Lower leg skin (tissue), 3 donors: ENCODE measurements around the gene TPRX1.

Source experiments
- POLR2A ChIP-seq, 2 donors: fragments of 450-650 bp; IDR thresholded peaks; one replicate each; pipeline ENCODE4 v1.6.1; 2016 to 2017; ENCODE audit warnings: antibody characterized with exemption in 2 of 2, mild to moderate bottlenecking in 1 of 2, moderate library complexity in 1 of 2
- TF ChIP-seq, protein P1 (sequence below), 3 donors: fragments of 450-650 bp; IDR thresholded peaks; one replicate each; pipeline ENCODE4 v1.5.1; 2016; ENCODE audit warnings: antibody characterized with exemption in 3 of 3, mild to moderate bottlenecking in 3 of 3, moderate library complexity in 2 of 3

DNA sequence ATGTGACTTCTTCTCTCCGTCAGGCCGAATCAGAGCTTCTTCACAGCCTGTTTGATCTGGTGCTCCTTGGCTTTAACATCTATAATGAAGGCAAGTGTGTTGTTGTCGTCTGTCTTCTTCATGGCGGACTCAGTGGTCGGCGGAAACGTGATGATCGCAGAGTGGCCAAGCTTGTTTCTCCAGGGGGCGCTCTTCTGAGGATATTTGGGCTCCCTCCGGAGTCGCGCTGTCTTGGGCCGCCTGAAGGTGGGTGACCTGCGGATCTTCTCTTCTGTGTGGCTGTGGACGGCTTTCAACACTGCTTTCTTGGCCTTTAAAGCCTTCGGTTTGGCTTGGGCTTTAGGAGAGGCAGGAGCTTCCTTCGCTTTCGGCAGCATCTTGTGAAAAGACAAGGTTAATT lies 9.8 kb downstream of the TPRX1 start:
- TF ChIP-seq, protein P1, sequence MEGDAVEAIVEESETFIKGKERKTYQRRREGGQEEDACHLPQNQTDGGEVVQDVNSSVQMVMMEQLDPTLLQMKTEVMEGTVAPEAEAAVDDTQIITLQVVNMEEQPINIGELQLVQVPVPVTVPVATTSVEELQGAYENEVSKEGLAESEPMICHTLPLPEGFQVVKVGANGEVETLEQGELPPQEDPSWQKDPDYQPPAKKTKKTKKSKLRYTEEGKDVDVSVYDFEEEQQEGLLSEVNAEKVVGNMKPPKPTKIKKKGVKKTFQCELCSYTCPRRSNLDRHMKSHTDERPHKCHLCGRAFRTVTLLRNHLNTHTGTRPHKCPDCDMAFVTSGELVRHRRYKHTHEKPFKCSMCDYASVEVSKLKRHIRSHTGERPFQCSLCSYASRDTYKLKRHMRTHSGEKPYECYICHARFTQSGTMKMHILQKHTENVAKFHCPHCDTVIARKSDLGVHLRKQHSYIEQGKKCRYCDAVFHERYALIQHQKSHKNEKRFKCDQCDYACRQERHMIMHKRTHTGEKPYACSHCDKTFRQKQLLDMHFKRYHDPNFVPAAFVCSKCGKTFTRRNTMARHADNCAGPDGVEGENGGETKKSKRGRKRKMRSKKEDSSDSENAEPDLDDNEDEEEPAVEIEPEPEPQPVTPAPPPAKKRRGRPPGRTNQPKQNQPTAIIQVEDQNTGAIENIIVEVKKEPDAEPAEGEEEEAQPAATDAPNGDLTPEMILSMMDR (IDR thresholded peaks at IDR 0.05), result no peak
- no peak for TF ChIP-seq POLR2A (IDR thresholded peaks at IDR 0.05)
